ENCODE results near the gene PUS7.
"Not testable (repeated sequence)": the region's sequence is repeated elsewhere in the genome, so short reads cannot be mapped to it uniquely, and the experiment has no call there.

Gene PUS7

DNA sequence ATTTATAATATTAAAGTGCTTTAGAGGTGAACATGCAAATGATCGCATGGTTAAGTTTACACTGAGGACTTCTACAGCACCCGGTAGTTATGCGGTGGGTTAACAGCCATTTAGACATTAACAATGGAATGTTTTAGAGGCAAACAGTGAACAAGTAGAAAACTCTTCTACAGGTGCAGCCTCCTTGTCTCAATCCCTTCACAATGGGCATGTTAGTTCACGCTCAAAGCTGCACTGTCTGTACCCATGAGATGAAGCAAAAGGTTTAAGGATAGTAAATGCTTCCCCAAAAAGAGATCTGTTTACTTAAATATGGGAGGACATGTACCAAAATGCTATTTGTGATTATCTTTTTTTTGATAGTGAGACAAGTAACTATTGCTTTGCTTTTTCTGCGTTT, 25.1 kb downstream of the PUS7 start:
- no peak for DNase-seq (ENCODE audit: low read depth in 2 of 2)

DNA sequence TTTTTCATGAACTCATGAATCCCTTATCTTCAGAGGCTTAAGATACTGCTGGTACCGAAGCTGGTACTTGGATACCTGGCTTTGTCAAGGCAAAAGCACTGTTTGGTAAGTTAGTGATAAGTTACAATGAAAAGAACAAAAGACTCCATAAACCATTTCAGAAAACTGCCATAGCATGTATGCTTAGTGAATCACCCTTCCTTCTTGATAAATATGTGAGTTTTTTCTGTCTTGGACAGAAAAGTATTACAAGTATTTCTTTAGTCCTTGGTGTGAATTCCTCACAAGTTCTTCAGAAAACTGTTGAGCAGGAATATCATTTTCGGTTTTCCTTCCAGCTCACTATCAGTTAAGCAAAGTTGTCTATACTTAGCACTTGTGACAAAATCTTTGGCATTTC, 25.6 kb downstream of the PUS7 start:
- no peak for DNase-seq (ENCODE audit: low read depth in 2 of 2)

DNA sequence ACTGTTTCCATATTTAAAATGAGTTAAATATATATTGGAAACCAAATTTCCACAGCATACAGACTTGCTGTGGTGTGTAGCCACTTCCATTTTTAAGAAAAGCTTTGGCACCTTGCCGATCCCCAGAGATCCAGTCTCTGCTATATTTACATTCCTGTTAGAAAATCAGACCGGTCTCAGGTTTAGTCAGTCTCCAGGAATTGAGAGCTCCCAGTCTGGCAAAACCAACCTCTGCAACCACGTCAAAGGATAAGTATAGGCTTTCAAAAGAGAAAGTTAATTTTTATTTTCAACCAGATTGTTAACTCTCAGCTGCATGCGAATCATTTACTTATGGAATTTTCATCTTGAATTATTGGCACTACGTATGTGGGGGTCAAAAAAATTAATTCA, 28.2 kb downstream of the PUS7 start:
- DNase-seq (ENCODE audit: low read depth in 2 of 2) = no peak

DNA sequence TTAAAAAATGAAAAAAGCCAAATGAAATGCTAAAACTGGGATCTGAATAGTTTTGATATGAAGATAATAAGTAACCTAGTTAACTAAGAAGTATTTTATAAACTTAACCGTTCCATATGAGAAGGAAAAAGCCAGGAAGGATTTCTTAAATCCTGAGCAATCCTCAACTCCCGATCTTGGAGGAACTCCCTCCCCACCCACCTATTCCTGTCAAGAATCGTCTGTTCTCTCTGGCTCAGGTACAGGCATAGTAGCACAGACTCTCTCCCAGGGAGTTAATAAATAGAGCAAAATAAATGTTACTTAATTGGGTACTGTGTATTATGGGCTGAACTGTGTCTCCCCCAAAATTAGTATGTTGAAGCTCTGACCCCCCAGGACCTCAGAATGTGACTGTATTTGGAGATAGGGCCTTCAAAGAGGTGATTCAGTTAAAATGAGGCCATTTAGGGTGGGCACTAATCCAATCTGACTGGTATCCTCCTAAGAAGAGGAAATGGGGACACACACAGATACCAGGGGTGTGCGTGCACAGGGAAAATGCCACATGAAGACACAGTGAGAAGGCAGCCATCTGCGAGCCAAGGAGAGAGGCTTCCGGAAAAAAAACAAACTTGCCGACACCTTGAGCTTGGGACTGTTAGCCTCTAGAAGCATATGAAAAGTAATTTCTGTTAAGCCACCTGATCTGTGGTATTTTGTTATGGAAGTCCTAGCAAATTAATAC, 28.7 kb downstream of the PUS7 start:
- no peak for DNase-seq (ENCODE audit: low read depth in 2 of 2)

DNA sequence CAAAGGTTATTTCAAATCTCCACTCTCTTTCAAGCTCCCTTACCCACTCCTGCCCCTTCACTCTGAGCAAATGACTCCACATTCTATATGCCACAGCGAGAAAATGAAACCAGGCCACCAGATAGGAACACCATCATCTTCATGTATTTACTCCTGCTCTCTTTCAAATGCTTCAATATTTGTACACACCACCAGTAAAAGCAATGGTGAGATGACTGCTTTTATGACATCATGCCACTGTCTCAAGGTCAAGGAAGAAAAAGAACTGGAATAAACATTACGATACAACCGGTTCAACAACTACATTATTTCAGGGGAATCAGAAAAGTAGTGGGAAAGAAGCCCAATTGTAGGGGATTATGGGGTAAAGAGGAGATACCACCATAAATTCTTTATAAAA, 32.7 kb downstream of the PUS7 start:
- DNase-seq (ENCODE audit: low read depth in 2 of 2) = no peak

DNA sequence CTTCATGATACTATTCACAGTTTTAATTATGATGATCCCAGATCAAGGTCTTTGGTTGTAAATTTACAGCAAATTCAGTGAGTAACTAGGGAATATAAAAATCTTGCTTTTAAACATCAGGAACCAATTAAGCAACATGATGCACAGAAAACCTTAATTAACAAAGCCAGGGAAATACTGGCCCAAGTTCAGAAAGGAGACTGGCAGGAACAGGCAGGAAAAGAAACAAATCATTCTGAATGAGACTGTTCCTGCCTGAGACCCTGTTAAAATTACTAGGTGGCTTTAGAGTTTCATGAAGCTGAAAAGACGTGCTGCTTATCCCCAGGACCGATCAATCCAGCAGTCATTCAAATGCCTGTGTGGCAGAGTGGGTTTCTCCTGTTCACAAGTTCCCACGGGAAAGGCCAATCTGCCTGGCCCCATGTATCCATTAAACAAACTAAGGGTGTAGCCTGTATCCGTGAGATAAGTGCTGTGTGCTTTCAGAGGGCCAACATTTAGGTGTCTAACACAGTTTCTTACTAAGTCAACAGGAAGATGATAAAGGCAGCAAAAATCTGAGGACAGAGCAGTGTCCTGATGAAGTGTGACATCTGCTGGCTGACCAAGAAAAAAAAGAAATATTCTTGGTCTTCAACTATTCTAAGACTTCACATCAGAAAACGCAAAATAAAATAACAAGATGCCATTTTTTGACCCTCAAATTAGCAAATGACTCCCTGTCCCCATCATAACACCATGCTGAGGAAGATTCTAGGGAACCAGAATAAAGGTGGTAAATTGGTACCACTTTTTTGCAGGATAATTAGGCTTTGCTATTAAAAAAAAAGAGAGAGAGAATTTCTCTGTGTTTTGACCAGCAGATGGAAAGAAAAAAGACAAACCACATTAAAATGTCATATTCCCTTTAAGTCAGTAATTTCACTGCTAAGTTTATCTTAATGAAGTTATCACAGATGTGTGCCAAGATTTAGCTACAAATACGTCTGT, 34.2 kb downstream of the PUS7 start:
- no peak for DNase-seq (ENCODE audit: low read depth in 2 of 2)

DNA sequence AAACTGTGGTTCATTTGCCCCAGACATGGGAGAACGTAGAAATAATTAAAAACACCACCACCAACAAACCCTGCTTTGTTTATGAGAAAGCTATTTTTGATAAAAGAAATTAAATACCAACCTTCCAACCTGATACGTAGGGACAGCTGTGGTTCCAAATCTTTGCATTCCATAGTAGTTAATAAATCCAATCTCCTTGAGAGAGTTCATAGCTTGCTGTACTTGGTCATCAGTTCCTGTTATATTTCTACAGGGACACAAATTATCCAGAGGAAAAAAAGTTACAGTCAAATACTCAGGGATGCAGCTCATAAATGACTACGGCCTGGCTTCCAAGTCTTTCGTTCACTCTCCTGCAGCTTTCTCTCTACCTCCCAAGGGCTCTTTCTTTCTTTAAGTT, 41.1 kb downstream of the PUS7 start:
- no peak for DNase-seq (ENCODE audit: low read depth in 2 of 2)

DNA sequence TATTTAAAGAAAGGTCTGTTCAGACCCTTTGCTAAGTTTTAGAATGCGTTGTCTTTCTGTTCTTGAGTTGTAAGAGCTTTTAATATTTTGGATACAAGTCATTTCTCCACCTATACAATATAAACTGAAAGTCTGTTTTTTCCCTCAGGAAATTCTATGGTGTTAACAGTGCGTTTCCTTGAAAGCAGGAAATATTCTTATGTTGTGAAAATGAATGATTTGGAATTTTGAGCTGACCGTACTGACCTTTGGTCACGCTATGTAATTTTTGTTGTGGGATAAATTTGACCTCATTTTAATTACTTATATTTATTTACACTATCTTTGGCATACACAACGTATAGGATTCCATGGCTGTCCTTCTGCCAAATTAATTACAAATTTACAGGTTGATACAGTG, 43.5 kb downstream of the PUS7 start:
- DNase-seq (ENCODE audit: low read depth in 2 of 2) = no peak

DNA sequence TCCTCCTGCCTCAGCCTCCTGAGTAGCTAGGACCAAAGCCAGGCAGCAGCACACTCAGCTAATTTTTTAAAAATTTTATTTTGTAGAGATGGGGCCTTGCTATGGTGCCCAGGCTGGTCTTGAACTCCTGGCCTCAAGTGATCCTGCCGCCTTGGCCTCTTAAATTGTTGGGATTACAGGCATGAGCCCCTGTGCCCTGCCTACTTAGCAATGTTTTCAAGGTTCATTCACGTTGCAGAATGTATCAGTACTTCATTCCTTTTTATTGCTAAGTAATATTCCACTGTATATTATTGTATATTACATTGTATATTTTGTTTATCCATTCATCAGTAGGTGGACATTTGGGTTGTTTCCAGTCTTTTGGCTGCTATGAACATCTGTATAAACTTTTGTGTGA, 44.2 kb downstream of the PUS7 start:
- DNase-seq (ENCODE audit: low read depth in 2 of 2) = no peak

DNA sequence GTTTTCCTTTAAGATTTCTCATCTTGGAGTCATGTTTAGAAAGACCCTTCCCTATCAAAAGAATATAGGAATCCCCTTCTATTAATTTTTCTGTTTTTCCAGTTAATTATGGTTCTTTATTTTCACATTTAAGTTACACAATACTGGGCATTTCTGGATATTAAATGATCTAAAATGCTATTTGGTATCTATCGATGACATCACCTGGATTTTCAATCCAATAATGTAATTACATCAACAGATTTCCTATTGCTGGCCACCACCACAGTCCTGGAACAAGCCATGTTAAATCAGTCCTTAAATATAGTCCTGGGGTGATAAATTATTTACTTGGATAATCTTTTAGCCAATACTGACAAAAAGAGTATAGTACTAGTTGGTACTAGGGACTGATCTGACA, 48.0 kb downstream of the PUS7 start:
- no peak for DNase-seq (ENCODE audit: low read depth in 2 of 2)

DNA sequence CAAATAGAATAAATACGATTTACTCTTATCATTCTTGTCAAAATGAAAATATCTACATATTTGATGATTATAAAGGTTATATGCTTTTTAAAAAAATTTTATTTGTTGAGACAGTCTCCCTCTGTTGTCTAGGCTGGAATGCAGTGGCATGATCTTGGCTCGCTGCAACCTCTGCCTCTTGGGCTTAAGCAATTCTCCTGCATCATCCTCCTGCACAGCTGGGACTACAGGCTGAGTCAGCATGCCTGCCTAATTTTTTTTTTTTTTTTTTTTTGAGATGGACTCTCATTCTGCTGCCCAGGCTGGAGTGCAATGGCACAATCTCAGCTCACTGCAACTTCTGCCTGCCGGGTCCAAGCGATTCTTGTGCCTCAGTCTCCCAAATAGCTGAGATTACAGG, 48.9 kb downstream of the PUS7 start:
- no peak for DNase-seq (ENCODE audit: low read depth in 2 of 2)

DNA sequence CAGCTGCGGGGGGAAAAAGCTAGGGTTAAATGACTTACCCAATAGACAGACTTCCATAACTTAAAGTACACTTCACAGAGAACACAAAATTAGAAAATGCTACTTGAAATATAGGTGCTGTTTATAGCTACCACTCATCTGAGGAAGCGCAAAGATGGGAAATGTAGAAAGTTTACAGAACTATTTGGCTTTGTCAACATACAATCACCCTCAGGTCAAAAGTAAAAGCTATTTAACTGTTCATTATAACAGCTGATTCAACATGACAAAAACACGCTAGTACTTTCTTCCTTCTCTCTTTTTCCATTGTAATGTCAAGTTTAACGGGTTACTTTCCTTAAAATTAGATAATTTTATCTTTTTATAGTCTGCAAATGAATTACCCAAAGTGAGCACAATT, 51.2 kb downstream of the PUS7 start:
- no peak for DNase-seq (ENCODE audit: low read depth in 2 of 2)

DNA sequence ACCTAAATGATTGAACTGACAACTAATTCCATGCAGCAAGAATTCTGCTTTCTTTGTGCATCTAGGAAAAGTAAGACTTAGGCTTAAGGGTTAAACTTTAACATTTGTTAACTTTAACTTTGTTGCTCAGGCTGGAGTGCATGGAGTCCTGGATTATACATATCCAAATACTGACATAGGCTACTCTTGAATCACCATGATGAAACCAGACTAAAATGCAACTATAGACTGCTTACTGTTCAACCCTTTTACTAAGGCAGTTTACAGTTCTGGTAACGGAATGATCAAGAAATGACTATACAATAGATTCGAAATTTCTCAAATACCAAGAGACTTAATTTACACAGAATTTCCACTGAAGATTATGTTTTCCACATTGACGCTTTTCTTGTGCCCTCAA, 52.0 kb downstream of the PUS7 start:
- DNase-seq (ENCODE audit: low read depth in 2 of 2) = no peak

DNA sequence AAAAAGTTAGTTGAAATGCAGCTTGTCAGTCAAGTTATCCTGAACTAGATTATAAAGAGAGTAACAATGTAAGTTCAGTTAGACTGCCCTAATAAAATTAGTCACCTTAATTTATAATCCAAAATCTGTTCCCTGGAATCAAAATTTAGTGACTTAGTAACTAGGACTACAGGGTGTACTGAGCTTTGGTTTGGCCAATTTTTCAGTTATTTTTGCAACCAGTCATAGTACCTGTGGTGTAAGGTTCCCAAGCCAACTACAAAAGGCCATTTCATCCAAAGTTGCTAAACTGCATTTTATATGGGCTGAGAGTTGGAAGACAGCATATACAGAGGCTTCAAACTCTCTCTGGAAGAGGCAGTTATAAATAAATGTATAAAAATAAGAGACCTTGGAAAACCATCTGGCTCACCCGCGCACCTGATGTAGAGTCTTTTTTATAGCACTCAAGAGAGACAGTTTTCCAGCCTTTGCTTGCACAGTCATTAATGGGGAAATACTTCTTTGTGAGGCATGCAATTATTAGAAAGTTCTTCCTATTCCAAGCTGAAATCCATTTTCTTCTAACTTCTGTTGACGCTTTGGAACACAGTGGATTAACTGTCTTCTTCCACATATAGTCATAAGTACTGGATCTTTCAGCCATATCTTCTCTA, 59.2 kb downstream of the PUS7 start:
- DNase-seq (ENCODE audit: low read depth in 2 of 2) = no peak

DNA sequence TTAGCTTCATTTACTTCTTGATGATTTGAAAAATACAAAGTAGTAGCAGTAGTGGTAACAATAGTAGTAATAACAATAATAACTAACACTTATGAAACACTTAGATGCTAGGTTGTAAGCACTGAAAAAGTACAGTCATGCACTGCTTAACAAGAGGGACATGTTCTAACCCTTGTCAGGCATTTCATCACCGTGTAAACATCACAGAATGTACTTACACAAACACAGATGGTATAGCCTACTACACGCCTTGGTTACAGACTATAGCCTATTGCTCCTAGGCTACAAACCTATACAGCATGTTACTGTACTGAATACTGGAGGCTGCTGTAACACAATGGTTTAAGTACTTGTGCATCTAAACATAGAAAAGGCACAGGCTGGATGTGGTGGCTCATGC, 60.6 kb downstream of the PUS7 start:
- no peak for DNase-seq (ENCODE audit: low read depth in 2 of 2)

DNA sequence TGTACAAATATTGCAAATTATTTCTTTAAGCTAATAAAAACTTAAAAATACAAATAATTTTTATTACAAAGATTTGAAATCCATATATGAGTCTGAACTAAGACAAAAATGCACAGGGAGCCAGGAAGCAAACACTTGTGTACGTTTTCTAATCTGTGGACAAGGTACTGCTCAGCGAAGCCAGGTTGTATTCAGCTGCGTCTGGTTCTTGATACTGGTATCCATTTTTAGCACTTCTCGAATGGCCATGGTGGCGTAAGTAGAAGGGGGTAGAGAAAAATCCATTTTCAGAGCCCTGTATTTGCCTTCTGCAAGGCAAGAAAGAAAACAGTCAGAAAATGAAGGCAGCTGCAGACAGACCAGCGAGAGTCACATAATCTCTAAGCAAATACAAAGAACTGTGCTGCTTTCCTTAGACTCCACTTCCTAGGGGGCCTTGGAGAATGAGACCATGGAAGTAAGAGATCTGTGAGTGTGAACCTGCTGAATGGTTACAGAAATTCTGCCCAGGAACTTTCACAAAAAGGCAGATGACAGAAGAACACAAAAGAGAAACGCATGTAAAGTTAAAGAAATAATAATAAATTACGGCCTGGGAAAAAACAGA, 64.3 kb downstream of the PUS7 start:
- DNase-seq (ENCODE audit: low read depth in 2 of 2) = no peak

DNA sequence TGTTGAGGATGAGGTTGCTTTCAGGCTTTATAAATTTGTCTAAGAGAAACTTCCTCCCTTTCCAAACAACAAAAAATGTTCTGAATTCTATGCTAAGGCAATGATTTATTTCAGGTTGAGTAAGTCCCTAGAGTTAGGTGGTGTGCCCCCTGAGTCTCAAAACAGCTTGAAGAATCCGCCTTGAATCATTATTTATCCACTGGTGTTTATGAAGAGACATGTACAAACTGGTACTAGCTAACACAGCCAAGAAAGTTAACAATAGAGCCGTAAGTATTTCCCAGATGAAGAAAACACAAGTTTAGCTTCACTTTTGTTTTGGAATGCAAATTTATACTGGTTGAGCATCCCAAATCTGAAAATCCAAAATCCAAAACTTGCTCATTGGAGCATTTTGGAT, 67.2 kb downstream of the PUS7 start:
- no peak for DNase-seq (ENCODE audit: low read depth in 2 of 2)

DNA sequence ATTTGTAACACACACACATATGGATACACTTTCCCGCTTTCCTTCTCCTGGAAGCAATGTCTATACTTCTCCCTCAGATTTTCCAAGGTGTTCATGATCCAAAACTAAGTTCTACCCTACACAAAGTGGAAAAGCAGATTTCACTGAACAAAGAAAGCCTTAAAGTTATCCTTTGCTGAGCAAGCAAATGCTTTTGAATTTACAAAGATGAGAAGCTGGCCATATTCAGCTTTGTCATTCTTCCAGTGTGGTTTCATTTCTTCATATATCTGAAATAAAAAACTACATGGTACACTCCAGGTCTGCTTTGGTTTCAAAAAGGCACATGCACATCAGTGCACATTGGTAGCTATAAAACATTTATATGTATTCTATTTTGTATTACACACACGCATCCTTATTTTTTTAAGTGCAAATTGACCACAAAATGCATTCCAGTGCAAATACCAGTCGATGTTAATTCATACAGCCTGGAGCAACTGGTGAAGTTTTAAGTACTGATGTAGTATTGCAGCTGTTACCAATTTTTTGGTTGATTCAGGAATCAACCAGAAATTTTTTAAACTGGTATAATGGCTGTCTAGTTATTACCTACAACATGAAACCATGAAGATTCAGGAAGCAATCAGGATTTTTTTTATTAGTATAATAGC, 67.8 kb downstream of the PUS7 start:
- no peak for DNase-seq (ENCODE audit: low read depth in 2 of 2)

DNA sequence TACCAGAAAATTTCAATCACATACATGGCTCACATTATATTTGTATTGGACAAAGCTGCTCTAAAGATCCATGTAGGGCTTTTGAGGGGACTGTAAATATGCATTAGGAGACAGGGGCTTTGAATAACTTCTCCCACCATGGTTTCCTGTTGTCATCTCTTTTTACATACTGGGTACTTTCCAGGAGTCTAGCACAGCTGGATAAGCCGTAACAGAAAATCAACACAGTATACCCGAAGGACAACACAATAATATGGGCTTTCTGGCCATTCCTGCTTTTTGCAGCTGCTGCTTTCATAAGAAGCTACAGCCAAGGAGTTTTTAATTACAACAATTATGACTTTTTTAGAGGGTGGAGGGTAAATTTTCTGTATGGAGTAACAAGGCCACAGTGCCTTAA, 70.0 kb downstream of the PUS7 start:
- DNase-seq (ENCODE audit: low read depth in 2 of 2) = no peak

DNA sequence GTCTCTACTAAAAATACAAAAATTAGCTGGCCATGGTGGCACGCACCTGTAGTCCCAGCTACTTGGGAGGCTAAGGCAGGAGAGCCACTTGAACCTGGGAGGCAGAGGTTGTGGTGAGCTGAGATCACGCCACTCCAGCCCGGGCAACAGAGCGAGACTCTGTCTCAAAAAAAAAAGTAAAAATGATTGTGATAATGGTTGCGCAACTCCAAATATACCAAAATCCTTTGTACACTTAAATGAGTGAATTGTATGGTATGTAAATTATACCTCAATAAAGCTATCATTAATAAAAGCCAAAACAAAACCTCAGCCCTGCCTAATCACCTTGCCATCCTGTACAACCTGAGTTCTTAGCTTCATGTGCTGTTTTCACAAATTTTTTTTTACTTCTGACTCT, 71.2 kb downstream of the PUS7 start:
- not testable (repeated sequence) for DNase-seq (ENCODE audit: low read depth in 2 of 2)

DNA sequence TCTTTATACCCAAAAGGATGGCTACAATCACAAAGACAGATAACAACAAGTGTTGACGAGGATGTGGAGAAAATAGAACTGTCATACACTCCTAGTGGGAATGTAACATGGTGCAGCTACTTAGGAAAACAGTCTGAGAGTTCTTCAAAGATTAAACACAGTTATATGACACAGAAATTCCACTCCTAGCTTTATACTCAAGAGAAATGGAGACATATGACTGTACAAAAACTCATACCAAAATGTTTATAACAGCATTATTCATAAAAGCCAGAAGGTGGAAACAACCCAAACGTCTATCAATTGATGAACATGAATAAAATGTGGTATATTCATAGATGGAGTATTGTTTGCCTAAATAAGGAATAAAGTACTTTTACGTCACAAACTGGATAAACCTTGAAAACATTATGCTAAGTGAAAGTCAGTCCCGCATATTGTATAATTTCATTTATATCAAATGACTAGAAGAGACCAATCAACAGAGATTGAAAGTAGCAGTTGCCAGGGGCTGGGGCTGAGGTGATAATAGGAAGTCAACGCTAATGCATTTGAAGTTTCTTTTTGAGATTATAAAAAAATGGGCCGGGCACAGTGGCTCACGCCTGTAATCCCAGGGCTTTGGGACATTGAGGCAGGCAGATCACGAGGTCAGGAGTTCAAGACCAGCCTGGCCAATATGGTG, 71.8 kb downstream of the PUS7 start:
- DNase-seq (ENCODE audit: low read depth in 2 of 2) = no peak

Data from stimulated activated CD4-positive, alpha-beta T cell treated with anti-CD3 and anti-CD28 coated beads, Interleukin-12 subunit alpha, Interleukin-12 subunit beta, amount 100 ng/mL, for 24 hours (primary cell).